IMR-90 (cell line): Measurements from ENCODE around the gene TEKT1.
A peak's percentile ranks its signal among the peaks of the same experiment; 100 is the strongest.

ENCODE experiments used
- CHD1 ChIP-seq: IDR thresholded peaks from 2 replicates; pipeline ENCODE4 v1.6.1; 2012; ENCODE audit warnings: low read depth, low read length, improper control_type of control experiment
- ELK1 ChIP-seq: fragments of 150-350 bp; IDR thresholded peaks from 2 replicates; pipeline ENCODE4 v1.6.1; 2016; ENCODE audit warnings: low read depth, mild to moderate bottlenecking, low read length, moderate library complexity, borderline replicate concordance
- FOS ChIP-seq: fragments of 150-350 bp; IDR thresholded peaks from 2 replicates; pipeline ENCODE4 v1.6.1; 2016; ENCODE audit warnings: low read depth, low read length
- MAFK ChIP-seq: IDR thresholded peaks from 2 replicates; pipeline ENCODE4 v1.6.1; 2012; ENCODE audit warnings: low read depth, low read length, improper control_type of control experiment
- MAZ ChIP-seq: IDR thresholded peaks from 2 replicates; pipeline ENCODE4 v1.6.1; 2012; ENCODE audit warnings: low read depth, mild to moderate bottlenecking, low read length, improper control_type of control experiment, moderate library complexity, borderline replicate concordance
- POLR2A ChIP-seq: IDR thresholded peaks from 2 replicates; pipeline ENCODE4 v1.6.1; 2012; ENCODE audit warnings: mild to moderate bottlenecking, low read depth, low read length
- TF ChIP-seq, protein P1 (sequence below): conservative IDR thresholded peaks from 2 replicates; pipeline ENCODE4 v1.5.1; 2012; ENCODE audit warnings: mild to moderate bottlenecking, low read depth, low read length, improper control_type of control experiment
- TF ChIP-seq, protein P2 (sequence below): fragments of 150-350 bp; IDR thresholded peaks from 2 replicates; pipeline ENCODE4 v1.6.1; 2017; ENCODE audit warnings: mild to moderate bottlenecking, antibody characterized with exemption, low read length, low read depth

DNA sequence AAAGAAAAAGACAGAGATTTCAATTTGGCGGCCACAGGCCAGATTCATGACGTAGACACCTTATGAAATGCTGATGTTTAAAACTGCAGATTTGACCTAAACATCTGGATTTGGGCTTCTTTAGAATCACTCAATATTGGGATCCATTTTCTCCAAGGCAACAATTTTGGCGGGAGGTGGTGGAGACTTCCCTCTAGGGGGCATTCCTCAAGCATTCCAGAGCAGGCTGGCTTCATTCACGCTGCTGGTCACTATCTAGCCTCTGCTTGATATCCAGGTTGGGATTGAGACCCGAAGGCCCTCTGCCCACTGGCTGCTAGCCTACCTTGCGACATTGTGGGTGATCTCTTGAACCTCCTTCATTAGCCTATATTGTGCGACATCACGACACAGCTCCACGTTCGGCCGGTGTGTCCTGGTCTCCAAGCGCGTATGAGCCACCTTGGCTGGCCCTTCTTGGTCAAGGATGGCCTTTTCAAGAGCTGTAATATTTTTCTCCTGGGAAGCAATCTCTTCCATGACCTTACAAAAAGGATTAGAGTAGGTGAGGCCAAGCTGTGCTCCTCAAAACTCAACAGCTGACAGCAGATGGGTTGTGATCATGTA is 31.0 kb downstream of the TEKT1 start:
- TF ChIP-seq, protein P1, sequence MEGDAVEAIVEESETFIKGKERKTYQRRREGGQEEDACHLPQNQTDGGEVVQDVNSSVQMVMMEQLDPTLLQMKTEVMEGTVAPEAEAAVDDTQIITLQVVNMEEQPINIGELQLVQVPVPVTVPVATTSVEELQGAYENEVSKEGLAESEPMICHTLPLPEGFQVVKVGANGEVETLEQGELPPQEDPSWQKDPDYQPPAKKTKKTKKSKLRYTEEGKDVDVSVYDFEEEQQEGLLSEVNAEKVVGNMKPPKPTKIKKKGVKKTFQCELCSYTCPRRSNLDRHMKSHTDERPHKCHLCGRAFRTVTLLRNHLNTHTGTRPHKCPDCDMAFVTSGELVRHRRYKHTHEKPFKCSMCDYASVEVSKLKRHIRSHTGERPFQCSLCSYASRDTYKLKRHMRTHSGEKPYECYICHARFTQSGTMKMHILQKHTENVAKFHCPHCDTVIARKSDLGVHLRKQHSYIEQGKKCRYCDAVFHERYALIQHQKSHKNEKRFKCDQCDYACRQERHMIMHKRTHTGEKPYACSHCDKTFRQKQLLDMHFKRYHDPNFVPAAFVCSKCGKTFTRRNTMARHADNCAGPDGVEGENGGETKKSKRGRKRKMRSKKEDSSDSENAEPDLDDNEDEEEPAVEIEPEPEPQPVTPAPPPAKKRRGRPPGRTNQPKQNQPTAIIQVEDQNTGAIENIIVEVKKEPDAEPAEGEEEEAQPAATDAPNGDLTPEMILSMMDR = peak; percentile 56
- TF ChIP-seq POLR2A (no peak), CHD1 (no peak), MAZ (no peak), FOS (no peak), MAFK (no peak), ELK1 (no peak)
- TF ChIP-seq, protein P2, sequence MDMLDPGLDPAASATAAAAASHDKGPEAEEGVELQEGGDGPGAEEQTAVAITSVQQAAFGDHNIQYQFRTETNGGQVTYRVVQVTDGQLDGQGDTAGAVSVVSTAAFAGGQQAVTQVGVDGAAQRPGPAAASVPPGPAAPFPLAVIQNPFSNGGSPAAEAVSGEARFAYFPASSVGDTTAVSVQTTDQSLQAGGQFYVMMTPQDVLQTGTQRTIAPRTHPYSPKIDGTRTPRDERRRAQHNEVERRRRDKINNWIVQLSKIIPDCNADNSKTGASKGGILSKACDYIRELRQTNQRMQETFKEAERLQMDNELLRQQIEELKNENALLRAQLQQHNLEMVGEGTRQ = no peak
